Ureter (tissue), 1 donor: Measurements from ENCODE around the gene MYLK. TPM values are rescaled to one million over a fixed set of nuclear protein-coding genes. Genes with fewer than 3 reads are reported as not detected.

Experiments
- DNase-seq: peaks from one replicate; pipeline ENCODE4 v3.0.0-alpha.2; 2020; ENCODE audit warnings: low spot score
- total RNA-seq: library from RNA; stranded (reverse); gene quantifications from one replicate; pipeline ENCODE4 v1.2.4, GENCODE V29; 2023
- donor health status: DM: yes; HTN: yes; CAD: no.

The MYLK gene
- total RNA-seq, 1 donor from 2014 or later: 942 TPM

DNA sequence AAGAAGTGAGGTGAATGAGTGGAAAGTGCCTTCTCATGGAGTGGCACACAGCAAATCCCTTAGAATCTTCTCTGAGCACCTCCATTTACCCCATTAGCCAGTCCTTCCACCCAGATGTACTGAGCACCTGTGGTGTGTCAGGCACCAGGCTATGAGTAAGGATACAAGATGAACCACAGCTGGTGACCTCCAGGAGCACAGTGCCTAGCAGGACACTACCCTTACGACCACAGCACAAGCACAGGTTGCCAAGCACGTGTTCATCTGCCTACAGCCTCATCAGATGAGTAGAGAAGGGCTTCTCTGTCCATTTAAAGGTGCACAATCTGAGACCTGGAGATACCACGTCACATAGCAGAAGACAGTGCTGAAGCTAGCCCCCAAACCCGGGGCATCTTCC is 6.2 kb downstream of the MYLK start:
- DNase-seq: no peak

DNA sequence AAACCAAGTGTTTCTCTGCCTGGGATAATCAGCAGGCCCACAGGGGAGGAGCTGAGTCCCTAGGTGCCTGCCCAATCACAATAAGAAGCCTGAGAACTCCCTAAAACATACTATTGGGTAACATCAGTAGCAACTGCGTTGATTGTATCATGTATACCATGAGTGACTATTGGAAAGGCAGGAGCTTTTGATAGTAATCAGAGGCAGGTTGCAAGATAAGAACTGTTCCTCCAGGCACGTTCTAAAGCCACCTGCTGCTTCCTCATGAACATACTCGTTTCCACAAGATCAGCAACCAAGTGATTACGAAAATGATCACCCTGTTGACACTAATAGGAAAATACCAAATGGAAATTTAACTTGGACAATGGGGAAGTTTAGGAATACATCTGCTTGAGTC is 6.7 kb downstream of the MYLK start:
- no peak for DNase-seq

DNA sequence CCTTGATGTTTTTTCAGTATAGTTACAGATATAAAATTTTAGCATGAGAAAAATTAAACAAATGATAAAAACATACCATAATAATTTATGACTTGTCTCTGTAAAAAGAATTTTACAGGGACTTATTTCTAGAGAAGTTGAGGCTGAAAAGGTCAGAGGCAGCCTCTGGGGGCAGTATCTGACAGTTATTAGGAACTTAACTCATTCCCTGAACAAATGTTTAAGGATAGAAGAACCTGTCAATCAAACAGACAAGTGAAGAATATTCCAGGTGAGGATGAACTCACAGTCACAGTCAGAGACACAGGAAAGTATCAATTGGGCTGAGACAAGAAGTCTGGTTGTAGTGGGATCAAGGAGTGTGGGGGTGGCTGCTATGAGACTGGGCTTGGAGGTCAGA is 7.3 kb downstream of the MYLK start:
- DNase-seq: no peak

DNA sequence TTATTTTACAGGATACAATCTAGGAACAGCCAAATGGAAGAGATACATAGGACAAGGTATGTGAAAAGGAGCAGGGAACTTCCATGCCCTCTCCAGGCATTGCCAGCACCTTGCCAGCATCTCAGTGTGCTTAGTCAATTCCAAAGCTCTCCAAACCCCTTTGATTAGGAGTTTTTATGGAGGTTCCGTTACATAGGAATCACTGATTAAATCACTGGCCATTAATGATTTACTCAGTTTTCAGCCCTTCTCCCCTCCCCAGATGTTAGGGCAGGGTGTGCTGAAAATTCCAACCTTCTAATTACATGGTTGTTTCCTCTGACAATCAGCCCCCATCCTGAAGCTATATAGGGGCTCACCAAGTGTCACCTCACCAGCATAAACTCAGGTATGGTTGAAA is 11.5 kb downstream of the MYLK start:
- no peak for DNase-seq

DNA sequence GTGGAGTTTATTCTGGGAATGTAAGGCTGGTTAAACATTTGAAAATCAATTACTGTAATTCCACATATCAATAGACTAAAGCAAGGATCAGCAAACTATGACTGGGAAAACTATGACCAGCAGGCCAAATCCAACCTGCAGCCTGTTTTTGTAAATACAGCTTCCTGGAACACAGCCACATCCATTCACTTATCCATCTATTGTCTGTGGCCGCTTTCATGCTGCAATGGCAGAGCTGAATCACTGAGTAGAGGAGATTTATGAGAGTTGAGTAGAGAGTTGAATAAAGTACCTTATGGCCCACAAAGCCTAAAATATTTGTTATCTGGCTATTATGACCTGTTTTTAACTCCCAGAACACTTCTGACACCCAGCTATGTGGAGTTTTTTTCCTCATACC is 12.2 kb downstream of the MYLK start:
- DNase-seq: no peak

DNA sequence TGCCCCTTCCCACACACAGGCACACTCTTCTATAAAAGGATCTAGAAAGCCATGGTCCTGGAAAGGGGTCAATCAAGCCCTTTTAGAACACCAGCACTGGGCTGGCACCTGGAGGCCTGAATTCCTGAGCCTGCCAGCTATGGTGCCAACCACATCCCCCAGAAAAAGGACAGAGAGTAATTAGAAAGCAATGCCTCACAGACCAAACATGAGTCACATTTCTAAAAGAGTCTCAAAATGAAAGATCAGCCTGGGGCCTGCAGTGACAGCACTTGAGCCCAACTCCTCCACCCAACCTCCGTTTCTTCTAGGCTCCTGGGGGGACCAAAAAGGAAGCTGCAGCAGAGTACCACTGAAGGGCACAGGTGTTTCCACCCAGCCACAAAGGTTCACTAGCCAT is 14.1 kb downstream of the MYLK start:
- no peak for DNase-seq

DNA sequence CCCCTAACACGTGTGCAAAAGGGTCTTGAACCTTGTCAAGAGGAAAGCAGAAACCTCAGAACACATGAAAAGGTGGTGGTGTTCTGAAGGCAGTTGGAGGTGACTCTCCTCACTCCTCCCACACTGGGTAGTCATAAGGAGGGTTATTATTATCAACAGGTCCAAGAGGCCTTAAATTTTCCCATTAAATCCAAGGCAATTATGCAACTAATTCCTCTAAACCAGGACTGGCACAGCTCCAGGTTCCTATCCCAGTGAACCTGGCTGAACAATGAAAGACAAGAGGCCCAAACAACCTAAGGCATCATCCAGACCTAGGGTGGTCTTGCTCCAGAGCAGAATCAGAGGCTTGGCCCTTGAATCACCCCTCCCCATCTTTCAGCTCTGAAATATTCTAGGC is 15.0 kb downstream of the MYLK start:
- DNase-seq: no peak

DNA sequence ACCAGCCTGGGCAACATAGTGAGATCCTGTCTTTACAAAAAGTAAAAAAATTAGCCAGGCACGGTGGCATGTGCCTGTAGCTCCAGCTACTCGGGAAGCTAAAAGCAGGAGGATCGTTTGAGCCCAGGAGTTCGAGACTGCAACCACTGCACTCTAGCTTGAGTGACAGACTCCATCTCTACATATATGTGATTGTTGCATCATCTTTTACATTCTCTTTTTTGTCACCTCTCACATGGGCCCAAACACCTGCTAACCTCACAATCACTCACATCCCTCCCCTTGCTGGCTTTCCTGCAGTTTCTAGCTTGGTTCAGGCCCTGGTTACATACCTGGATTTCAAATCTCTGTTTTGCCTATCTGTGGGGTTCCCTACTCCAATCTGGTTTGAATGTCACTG is 19.4 kb downstream of the MYLK start:
- DNase-seq: no peak

DNA sequence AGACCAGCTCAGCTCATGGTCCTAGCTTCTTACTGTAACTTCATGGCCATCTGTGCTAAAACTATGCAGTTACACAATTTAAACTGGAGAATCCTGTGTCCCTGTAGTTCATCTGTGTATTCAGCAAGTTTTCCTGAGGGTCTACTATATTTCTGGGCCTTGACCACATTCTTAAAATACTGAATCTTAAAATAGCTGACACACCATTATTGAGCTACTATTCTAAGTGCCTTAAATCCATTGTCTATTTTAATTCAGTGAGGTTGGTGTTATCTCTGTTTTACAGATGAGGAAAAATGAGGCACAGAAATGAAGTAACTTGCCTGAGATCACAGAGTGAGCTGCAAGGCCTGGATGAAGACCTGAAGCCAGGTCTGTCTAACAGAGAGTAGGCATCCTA is 22.0 kb downstream of the MYLK start:
- no peak for DNase-seq

DNA sequence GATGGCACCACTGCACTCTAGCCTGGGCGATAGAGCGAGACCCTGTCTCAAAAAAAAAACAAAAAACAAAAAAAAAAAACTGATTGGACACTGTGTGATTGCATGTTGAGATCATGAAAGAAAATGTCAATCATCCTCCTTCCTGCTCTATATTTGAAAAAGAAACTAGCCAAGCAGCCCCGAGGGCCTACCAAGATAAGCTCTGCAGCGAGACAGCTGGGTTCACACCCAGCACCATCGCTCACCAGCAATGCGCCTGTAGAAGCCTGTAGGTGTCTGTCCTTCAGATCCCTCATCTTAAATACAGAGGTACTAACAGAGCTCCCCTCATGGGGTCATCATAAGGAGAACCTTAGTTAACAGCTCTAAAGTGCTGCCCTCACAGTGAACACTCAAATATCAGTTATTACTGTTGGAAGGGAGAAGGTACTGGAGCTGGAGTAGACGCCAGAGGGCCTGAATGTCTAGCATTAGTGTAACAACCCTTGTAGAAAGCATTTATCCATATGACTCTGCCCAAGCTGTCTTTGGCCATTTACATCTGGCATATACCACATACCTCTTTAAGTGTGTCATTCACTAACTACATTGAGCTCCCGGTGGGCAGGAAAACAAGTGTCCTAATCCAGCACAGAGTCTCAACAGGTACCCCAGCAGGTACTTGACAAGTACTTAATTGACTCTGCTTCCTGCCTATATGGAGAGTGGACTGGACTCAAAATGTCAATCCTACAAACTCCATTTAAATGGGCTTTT is 22.9 kb downstream of the MYLK start:
- DNase-seq: no peak

DNA sequence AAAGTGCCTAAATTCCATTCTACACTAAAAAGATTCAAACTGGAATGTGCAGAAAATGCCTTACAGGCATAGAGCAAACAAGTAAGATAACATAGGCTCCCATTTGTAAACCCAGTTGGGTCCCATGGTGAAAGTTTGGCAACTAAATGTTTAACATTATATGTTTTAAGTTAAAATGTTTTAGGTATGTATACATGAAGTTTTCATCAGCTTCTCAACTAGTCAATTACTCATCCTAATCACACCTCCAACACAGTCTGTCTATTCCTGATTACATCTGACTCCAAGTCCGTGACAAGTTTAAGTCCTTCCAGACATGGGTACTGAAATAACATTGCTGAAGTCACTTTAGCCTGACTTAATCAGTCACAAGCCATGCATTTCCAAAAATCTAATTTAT is 25.0 kb downstream of the MYLK start:
- no peak for DNase-seq

DNA sequence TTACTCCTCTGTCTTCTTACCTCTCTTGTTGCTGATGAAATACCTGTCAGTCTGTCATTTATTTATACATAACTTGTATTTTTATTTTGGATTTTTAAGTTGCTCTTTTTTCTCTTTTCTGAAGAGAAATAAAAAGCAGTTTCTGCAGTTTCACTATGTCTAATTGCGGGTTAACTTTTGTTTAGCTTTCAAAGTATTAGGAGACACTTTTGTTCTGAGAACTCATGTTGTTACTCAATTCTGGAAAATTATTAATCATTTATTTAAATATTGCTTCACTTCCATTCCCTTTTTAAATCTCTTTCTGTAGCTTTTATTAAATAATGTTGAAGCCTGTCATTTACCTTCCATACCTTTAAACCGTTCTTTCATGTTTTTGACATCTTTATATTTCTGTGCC is 29.2 kb downstream of the MYLK start:
- no peak for DNase-seq

DNA sequence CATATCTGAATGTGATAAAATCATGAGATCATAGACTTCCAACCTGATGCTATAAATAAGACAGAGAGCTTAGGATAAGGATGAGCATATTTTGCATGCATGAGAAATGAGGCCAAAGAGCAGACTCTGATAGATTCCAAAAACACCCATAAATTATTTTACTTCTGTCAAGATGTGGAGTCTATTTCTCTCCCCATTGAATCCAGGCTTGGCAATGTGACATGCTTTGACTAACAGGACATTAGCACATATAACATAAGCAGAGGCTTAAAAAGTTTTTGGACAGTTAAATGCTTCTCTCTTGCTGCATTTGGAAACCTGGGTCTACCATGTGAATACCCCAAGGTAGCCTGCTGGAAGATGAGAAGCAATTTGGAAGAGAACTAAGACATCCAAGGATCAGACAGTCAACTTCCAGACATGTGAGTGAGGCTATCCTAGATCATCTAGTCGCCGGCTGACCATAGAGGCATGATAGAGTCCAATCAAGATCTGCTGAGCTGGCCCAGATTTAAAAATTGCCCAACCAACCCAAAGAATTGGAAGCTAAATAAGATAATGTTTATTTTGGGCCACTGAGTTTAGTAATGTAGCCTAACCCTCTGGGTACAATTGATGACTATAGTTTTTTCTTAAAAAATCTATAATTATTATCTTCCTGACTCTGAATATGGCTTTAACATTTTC is 30.3 kb downstream of the MYLK start:
- DNase-seq: no peak

DNA sequence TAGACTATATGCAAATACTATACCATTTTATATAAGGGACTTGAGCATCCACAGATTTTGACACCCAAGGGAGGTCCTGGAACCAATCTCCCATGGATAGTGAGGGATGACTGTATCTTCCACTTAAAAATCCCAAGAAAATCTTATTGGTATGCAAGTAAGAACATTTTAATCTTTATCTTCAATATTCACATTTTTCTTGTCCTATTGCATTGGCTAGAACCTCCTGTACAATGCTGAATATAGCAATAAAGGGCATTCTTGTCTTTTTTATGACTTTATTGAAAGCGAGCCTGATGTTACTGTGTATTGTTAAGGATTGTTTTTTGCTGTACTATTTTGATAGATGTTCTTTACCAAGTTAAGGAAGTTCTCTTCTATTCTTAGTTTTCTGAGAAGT is 36.9 kb downstream of the MYLK start:
- DNase-seq: no peak

DNA sequence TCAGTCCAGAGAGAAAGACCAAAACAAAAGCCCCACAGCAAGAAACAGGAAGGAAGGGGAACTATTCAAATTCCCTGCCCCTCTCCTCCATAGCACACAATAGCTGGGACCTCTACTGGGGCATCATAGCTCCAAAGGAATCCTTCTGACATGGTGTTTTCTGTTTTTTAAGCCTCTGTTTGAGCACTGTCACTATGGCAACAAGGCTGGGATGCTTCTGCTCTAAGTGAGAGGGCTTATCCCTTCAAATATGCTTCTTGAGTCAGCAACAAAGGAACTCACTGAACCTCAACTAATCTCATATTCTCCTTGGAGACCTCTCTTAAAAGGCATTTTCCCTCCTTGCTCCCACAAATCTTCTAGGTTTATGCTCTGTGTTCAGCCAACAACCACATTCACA is 40.5 kb downstream of the MYLK start:
- no peak for DNase-seq

DNA sequence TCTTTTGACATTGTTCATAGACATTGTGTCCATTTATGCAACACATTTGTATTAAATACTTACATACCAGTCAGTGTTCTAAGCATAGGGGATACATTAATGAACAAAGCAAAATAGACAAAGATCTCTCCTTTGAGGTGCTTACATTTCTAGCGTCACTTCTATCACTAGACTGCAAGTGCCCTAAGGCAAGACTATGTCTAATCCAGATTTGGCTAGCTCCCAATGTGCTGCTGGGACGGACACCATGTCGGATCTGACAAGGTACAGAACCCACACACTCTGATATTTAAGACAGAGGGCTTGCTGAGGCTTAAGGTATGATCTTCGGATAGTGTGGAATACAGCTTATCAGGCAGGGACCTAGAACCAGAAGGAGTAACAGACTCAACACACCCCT is 41.4 kb downstream of the MYLK start:
- no peak for DNase-seq

DNA sequence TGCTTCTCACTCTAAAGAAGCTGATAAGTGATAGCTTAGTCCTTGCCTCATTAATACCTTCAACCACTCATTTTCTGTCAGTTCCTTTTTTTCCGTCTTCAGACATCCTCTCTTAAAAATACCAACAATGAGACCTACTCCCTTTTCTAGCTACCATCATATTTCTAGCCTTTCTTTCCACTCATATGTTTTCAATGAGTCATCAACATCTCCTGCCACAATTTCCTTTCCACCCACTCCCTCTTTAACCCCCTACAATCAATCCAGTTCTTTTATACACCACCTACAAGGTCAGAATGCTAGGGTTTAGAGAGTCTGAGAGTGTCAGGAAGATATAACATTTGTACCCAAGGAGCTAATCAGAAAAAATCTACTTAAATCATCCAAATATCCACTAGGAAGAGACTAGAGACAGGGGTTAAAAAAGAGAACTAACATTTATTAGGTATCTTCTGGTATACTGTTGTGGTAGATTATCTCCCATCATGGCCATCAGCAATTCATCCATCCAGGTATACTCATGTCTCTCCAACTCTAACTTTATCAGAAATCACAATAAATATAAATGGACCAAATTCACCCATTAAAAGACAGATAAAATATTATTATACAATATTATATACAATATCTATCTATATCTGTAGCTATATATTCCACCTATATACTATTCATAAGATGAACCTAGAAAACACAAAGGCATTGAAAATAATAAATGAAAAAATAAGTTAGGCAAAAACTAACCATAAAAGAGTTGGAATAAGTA is 42.5 kb downstream of the MYLK start:
- DNase-seq: no peak

DNA sequence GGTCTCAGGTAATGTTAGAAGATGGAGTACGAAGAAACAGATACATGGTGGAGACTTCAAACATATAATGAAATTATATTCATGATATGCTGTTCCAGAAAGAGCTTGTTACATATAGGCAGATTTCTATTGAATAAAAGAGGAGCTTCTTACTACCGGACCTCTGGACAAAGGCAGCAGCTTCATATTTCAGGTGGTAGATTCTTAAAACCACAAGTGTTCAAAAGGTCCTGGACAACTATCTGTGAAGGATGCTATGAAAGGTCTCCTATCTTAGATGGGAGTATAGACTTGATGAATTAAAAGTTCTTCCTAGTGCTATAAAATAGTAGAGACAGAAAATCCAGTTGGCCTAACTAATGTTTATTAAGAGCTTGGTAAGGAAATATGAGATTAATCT is 43.2 kb downstream of the MYLK start:
- no peak for DNase-seq

DNA sequence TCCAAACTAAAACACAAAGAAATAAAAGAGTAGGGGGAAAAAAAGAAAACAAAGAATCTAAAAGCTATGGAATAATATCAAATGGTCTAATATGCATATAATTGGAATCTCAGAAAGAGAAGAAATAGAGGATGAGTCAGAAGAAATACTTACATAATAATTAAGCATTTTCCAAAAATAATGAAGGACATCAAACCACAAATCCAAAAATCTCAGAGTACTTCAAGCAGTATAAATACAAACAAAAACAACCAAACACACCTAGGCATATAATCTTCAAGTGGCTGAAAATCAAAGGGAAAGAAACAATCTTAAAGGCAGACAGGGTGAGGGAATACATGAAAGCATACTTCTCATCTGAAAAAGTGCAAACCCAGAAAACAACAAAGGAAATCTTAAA is 46.3 kb downstream of the MYLK start:
- DNase-seq: no peak

DNA sequence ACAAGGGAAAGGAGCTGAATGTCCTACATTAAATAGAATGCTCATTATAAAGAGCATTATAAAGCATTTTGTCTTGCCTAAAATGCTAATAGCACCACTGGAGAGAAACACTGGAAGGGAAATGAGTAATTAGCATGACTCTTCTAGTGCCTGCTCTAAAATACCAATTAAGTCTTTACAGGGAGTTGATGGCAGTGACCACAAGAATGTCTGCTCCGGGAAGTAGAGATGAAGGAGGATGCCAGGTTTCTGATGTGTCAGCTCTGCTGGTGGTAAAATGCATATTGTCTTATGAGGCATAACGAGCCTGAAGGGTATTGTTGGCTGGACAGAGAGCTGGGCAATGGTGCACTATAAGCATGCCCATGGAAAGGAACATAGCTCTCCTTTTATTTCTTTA is 49.5 kb downstream of the MYLK start:
- no peak for DNase-seq

DNA sequence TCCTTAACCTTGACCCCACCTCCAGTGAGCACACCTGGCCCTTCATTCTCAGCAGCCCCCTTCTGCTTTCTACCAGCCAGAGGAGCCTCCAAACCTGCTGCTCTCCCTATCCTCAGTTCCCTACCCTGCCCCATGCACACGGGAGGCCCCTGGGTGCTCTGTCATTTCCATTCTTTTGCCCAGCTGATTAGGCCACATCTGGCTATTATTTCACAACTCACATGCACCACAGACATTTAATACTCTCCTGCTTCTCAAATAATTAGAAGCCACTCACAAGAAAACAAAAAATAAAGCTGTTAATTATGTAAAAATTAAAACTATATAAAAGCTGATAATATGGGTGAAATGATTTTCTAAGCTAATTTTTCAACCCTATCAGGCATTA is 50.7 kb downstream of the MYLK start:
- DNase-seq: no peak

DNA sequence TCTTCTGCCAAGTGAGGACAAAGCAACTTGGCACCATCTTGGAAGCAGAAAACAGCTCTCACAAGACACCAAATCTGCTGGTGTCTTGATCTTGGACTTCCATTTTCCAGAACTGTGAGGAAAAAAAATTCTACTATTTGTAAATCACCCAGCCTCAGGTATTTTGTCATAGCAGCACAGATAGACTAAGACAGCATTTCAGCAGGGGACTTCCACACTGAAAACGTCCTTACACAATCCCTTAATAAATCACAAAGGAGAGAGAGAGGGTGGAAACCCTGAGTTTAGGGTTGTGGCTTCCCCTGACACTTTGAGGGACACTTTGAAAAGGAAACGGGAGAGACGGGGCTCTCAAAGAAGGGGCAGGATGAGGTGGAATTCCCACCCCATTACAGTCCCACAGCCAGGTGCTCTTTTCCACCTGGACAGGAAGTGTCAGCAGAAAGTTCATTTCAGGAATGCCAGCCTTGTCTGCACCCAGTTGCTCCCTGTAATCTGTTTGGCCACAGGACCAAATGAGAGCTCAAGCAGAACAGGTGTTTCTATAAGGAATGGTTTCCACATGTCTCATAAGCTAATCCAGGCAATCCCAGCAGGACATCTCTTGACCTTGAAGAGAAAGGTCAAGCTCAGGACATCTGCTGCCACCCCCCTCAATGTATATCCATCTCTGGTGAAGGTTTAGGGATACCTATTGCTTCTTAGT is 51.3 kb downstream of the MYLK start:
- no peak for DNase-seq
